ENCODE results near the gene TMEM150B.
"Not testable (repeated sequence)": the region's sequence is repeated elsewhere in the genome, so short reads cannot be mapped to it uniquely, and the experiment has no call there.

TMEM150B gene

GRCh38 chr19:55339889-55340783 lies 15.0 kb upstream of the TMEM150B start:
- Mint-ChIP-seq H3K27ac (peak overlapping the region; percentile 99 to 100), H3K27me3 (peaks cover 13 to 22% of the 10 kb centered on the region in 2 donors), H3K4me1 (ENCODE audit: low read depth in 2 of 2) (peaks cover 16 to 25% of the 10 kb centered on the region in 2 donors), H3K9me3 (no peaks in the 10 kb centered on the region), H3K4me3 (peak overlapping the region; percentile 75 to 94), H3K36me3 (ENCODE audit: insufficient read depth) (peaks cover 54% of the 10 kb centered on the region)
- ATAC-seq (replicated peaks), result no peak
- DNase-seq, result peak; percentile 33 to 36 (median 35)

GRCh38 chr19:55339105-55339888 lies 14.2 kb upstream of the TMEM150B start, which contains the start of gene KMT5C:
Gene KMT5C (plus strand): TSS chr19:55339876. CDS start chr19:55341937, 2,061 bp downstream.
- DNase-seq, result peak; percentile 100
- Mint-ChIP-seq H3K9me3 (no peaks in the 10 kb centered on the region), H3K27ac (peak within 1 kb of the TSS; percentile 99 to 100), H3K36me3 (ENCODE audit: insufficient read depth) (peaks cover 48% of the 10 kb centered on the region), H3K27me3 (peaks cover 21 to 29% of the 10 kb centered on the region in 2 donors), H3K4me1 (ENCODE audit: low read depth in 2 of 2) (peaks cover 16 to 25% of the 10 kb centered on the region in 2 donors), H3K4me3 (peak within 1 kb of the TSS; percentile 75 to 94)
- peak; percentile 69 for ATAC-seq (replicated peaks)

DNA sequence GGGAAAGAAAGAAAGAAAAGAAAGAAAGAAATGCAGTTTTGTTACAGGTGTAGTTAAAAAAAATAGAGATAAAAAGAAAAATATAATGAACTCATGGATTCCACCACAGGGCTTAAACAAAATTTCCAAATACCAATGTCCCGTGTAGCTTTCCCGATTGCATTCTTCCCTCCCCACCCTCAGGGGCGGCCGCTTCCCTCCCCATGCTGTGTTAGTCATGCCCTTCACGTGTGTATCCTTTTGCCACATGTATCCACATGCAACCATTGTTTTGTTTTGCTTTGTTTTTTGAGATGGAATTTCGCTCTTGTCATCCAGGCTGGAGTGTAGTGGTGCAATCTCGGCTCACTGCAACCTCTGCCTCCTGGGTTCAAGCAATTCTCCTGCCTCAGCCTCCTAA lies 11.0 kb upstream of the TMEM150B start:
- Mint-ChIP-seq H3K9me3 (no peaks in the 10 kb centered on the region), H3K4me3 (no peak overlapping the region), H3K27me3 (peaks cover 30 to 39% of the 10 kb centered on the region in 2 donors), H3K27ac (no peak overlapping the region), H3K4me1 (ENCODE audit: low read depth in 2 of 2) (peaks cover 14 to 25% of the 10 kb centered on the region in 2 donors), H3K36me3 (ENCODE audit: insufficient read depth) (peaks cover 42% of the 10 kb centered on the region)
- DNase-seq, result no peak
- no peak for ATAC-seq (replicated peaks)

DNA sequence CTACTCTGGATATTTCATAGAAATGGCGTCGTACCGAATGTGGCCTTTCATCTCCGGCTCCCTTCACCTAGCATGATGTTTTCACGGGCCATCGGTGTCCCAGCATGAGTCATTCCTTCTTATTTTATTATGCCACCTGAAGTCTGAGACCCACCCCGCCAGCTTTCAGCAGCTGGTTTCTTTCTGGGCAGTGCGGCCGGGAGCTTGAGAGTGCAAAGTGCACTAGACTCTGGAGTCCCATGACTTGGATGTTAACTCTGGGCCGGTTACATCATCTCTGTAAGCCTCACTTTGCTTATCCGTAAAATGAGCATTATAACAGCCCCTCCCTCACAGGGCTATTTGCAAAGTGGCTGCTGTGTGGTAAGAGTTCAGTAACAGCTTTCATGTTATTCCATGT lies 8.7 kb upstream of the TMEM150B start:
- H3K36me3 Mint-ChIP-seq (ENCODE audit: insufficient read depth), result peaks cover 21% of the 10 kb centered on the region
- DNase-seq (no peak), ATAC-seq (replicated peaks) (no peak)
- no peak overlapping the region for H3K4me3 Mint-ChIP-seq
- H3K27ac Mint-ChIP-seq, result no peak overlapping the region
- H3K9me3 Mint-ChIP-seq, result no peaks in the 10 kb centered on the region
- H3K27me3 Mint-ChIP-seq, result peaks cover 33 to 39% of the 10 kb centered on the region in 2 donors
- peaks cover 5 to 7% of the 10 kb centered on the region in 2 donors for H3K4me1 Mint-ChIP-seq (ENCODE audit: low read depth in 2 of 2)

GRCh38 chr19:55329791-55330190 lies 4.7 kb upstream of the TMEM150B start:
- ATAC-seq (replicated peaks); H3K4me3 Mint-ChIP-seq; DNase-seq; H3K27ac Mint-ChIP-seq; H3K4me1 Mint-ChIP-seq (ENCODE audit: low read depth in 2 of 2); H3K9me3 Mint-ChIP-seq; H3K36me3 Mint-ChIP-seq (ENCODE audit: insufficient read depth): not testable (repeated sequence)
- H3K27me3 Mint-ChIP-seq, result peaks cover 21 to 28% of the 10 kb centered on the region in 2 donors

GRCh38 chr19:55328774-55329318 lies 3.7 kb upstream of the TMEM150B start:
- H3K4me1 Mint-ChIP-seq (ENCODE audit: low read depth in 2 of 2); DNase-seq; H3K4me3 Mint-ChIP-seq; H3K27ac Mint-ChIP-seq; H3K36me3 Mint-ChIP-seq (ENCODE audit: insufficient read depth); H3K9me3 Mint-ChIP-seq: not testable (repeated sequence)
- peak; percentile 36 for ATAC-seq (replicated peaks)
- H3K27me3 Mint-ChIP-seq, result peaks cover 14 to 24% of the 10 kb centered on the region in 2 donors

GRCh38 chr19:55324662-55325061 lies 479 bp downstream of the TMEM150B start:
- Mint-ChIP-seq H3K4me3 (no peak overlapping the region), H3K27me3 (peaks cover 26 to 51% of the 10 kb centered on the region in 2 donors)

DNA sequence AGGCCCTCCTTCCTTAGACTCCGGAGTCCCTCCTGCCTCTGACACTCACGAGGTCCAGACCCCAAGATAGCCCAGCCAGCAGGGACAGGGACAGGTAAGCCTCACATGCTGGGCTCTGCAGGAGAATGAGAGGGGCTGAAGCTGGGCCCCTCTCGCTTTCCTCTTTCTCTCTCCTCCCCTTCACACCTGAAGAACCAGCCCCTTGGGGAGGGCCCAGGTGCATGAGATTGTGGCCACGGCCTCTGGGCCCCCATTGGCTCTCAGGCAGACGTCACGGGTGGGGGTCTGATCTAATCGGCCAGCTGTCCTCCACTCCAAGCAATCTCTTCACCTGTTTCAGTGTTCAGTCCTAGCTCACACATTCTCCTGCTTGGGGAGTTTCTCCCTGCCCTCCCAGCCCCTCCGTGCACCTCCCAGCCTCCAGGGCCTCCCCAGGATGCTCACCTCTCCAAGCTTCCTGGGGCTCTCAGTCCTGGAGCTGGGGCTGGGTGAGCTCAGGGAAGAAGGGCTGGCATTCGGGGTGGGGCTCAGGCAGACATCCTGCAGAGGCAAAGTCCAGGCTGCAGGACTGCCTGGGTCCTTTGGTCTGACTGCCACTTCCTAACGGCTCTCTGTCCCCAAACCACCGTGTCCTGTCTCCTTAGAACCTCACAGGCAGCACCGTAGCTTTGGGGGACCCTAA lies 2.8 kb downstream of the TMEM150B start:
- Mint-ChIP-seq H3K36me3 (ENCODE audit: insufficient read depth) (peaks cover 4% of the 10 kb centered on the region), H3K4me1 (ENCODE audit: low read depth in 2 of 2) (no peaks in the 10 kb centered on the region), H3K4me3 (no peak overlapping the region), H3K27me3 (peaks cover 20 to 52% of the 10 kb centered on the region in 2 donors), H3K9me3 (no peaks in the 10 kb centered on the region), H3K27ac (peak overlapping the region in 1 of 2 donors; percentile 59)
- no peak for DNase-seq
- no peak for ATAC-seq (replicated peaks)

More at GRCh38 chr19:55324662-55325061, 479 bp downstream of the TMEM150B start:
- DNase-seq, result no peak
- H3K27ac Mint-ChIP-seq, result peak overlapping the region in 1 of 2 donors; percentile 44
- ATAC-seq (replicated peaks), result no peak
- H3K9me3 Mint-ChIP-seq, result no peaks in the 10 kb centered on the region
- H3K4me1 Mint-ChIP-seq (ENCODE audit: low read depth in 2 of 2), result no peaks in the 10 kb centered on the region
- no peaks in the 10 kb centered on the region for H3K36me3 Mint-ChIP-seq (ENCODE audit: insufficient read depth)

GRCh38 chr19:55321466-55322137 lies 3.5 kb downstream of the TMEM150B start:
- no peak overlapping the region for H3K27ac Mint-ChIP-seq
- H3K4me3 Mint-ChIP-seq, result no peak overlapping the region
- peaks cover 20 to 50% of the 10 kb centered on the region in 2 donors for H3K27me3 Mint-ChIP-seq
- peaks cover 4% of the 10 kb centered on the region for H3K36me3 Mint-ChIP-seq (ENCODE audit: insufficient read depth)
- H3K4me1 Mint-ChIP-seq (ENCODE audit: low read depth in 2 of 2), result no peaks in the 10 kb centered on the region
- no peak for ATAC-seq (replicated peaks)
- no peaks in the 10 kb centered on the region for H3K9me3 Mint-ChIP-seq
- DNase-seq, result no peak

- Mint-ChIP-seq H3K27ac (no peak overlapping the region), H3K36me3 (ENCODE audit: insufficient read depth) (peaks cover 4% of the 10 kb centered on the region), H3K4me1 (ENCODE audit: low read depth in 2 of 2) (no peaks in the 10 kb centered on the region), H3K4me3 (no peak overlapping the region), H3K27me3 (peaks cover 20 to 43% of the 10 kb centered on the region in 2 donors), H3K9me3 (no peaks in the 10 kb centered on the region)
- no peak for ATAC-seq (replicated peaks)
- DNase-seq, result no peak
Observed at GRCh38 chr19:55320844-55321419, 4.2 kb downstream of the TMEM150B start.

GRCh38 chr19:55319785-55320184 lies 5.4 kb downstream of the TMEM150B start:
- H3K4me1 Mint-ChIP-seq (ENCODE audit: low read depth in 2 of 2), result no peaks in the 10 kb centered on the region
- DNase-seq (no peak), ATAC-seq (replicated peaks) (no peak)
- no peak overlapping the region for H3K27ac Mint-ChIP-seq
- peaks cover 18 to 38% of the 10 kb centered on the region in 2 donors for H3K27me3 Mint-ChIP-seq
- no peak overlapping the region for H3K4me3 Mint-ChIP-seq
- H3K9me3 Mint-ChIP-seq, result no peaks in the 10 kb centered on the region
- H3K36me3 Mint-ChIP-seq (ENCODE audit: insufficient read depth), result peaks cover 4% of the 10 kb centered on the region

DNA sequence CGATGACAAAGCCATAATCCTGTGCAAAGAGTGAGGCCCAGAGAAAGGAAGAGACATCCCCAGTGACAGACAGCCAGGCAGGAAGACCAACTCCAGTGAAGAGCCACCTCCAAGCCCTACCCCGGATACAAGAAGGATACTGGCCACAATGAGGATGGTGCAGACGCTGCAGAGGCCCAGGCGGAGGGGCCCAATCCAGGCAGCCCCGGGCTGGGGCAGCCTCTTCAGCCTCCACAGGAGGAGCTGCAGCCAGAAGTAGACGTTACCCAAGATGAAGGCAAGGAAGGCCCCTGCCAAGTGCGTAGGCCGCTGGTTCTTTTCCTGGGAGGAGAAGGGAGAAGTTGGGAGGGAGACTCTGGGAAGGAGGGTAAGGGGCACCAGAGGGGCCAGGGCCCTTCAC lies 8.5 kb downstream of the TMEM150B start:
- no peak for ATAC-seq (replicated peaks)

More for the DNA sequence above, 8.5 kb downstream of the TMEM150B start:
- no peak for DNase-seq
- peaks cover 3 to 16% of the 10 kb centered on the region in 2 donors for H3K27me3 Mint-ChIP-seq
- no peaks in the 10 kb centered on the region for H3K4me1 Mint-ChIP-seq (ENCODE audit: low read depth in 2 of 2)
- no peaks in the 10 kb centered on the region for H3K9me3 Mint-ChIP-seq
- H3K36me3 Mint-ChIP-seq (ENCODE audit: insufficient read depth), result peaks cover 8% of the 10 kb centered on the region
- no peak overlapping the region for H3K4me3 Mint-ChIP-seq
- H3K27ac Mint-ChIP-seq, result no peak overlapping the region
